Heart right ventricle (tissue), 16 donors: ENCODE measurements around the gene PRR7. TPM values are rescaled to one million over a fixed set of nuclear protein-coding genes. Genes with fewer than 3 reads are reported as not detected.

ENCODE experiments used
- ATAC-seq, 8 donors: fragments of 200-7000 bp; cut with Tn5 transposase; one replicate each; pipeline ENCODE4 v1.9.1; 2020; ENCODE audit warnings: mild to moderate bottlenecking in 8 of 8, moderate library complexity in 8 of 8, moderate number of reproducible peaks in 1 of 8
- DNase-seq, 2 donors: peaks; one replicate each; pipeline ENCODE4 v3.0.0-alpha.2; 2020
- H3K27ac ChIP-seq, 10 donors: fragments of 200-600 bp; sonication (generic) in 2 of 10; one replicate each; pipeline versions ENCODE4 v1.5.0 to v1.8.0; 2020 to 2022; ENCODE audit warnings: mild to moderate bottlenecking in 3 of 10
- H3K27me3 ChIP-seq, 7 donors: fragments of 200-600 bp; one replicate each; pipeline ENCODE4 v1.8.0; 2021 to 2022; ENCODE audit warnings: mild to moderate bottlenecking in 2 of 7
- H3K36me3 ChIP-seq, 9 donors: fragments of 200-600 bp; sonication (generic) in 1 of 9; one replicate each; pipeline versions ENCODE4 v1.5.0 to v1.8.0; 2020 to 2022; ENCODE audit warnings: mild to moderate bottlenecking in 2 of 9
- H3K4me1 ChIP-seq, 9 donors: fragments of 200-600 bp; sonication (generic) in 1 of 9; one replicate each; pipeline versions ENCODE4 v1.5.0 to v1.8.0; 2020 to 2022; ENCODE audit warnings: mild to moderate bottlenecking in 4 of 9
- H3K4me3 ChIP-seq, 10 donors: fragments of 200-600 bp; sonication (generic) in 2 of 10; one replicate each; pipeline versions ENCODE4 v1.5.0 to v1.8.0; 2020 to 2022; ENCODE audit warnings: mild to moderate bottlenecking in 7 of 10, moderate library complexity in 2 of 10
- H3K9me3 ChIP-seq, 11 donors: fragments of 200-600 bp in 10 of 11; sonication (generic) in 2 of 11; one replicate each; pipeline versions ENCODE4 v1.5.0 to v1.8.0; 2013 to 2022; ENCODE audit warnings: mild to moderate bottlenecking in 2 of 11, control low read depth in 1 of 11, moderate library complexity in 1 of 11
- CTCF ChIP-seq, 9 donors: fragments of 200-600 bp; sonication (generic) in 2 of 9; IDR thresholded peaks; one replicate each; pipeline versions ENCODE4 v1.5.0 to v1.8.0; 2021 to 2022; ENCODE audit warnings: antibody characterized with exemption in 9 of 9, mild to moderate bottlenecking in 5 of 9, moderate library complexity in 1 of 9
- WGBS, 2 donors: extraction: QIAGEN DNeasy Blood & Tissue Kit; methylation state at CpG; one replicate each; pipeline ENCODE4 v1.1.7; 2013; ENCODE audit warnings: inconsistent platforms in 1 of 2; 5-methylcytosine and 5-hydroxymethylcytosine counted together
- intact Hi-C, 10 donors: fragments of 100-400 bp; cut with DNase I; formaldehyde crosslinking; loops; one replicate each; pipeline versions ENCODE4 v1.11.1 to v1.14.2; 2022
- polyA plus RNA-seq, 2 donors: library from polyadenylated mRNA; stranded (reverse); fragments of 200-250 nt; gene quantifications; one replicate each; pipeline ENCODE4 v1.2.3, GENCODE V29; 2013
- total RNA-seq, 10 donors: library from RNA; stranded (reverse); fragmentation: NEBNext Ultra II Directional in 3 of 10; extraction: Animal tissue kit (Norgen Biotek cat#: 25700) in 3 of 10; gene quantifications; one replicate each; pipeline versions ENCODE4 v1.2.1 to v1.2.4, GENCODE V29; 2021 to 2023
- donor health status: Arrhythmogenic right ventricular cardiomyopathy.
- donor health status: ischemic (EF 13 %, LVEDD 7.1; RV severe dilation, severe dysfunction).
- donor health status: healthy with polysubstance abuse.
- donor health status: DM: no; HTN: yes; CAD: no.
- donor health status: DM: no; HTN: no; CAD: no.
- donor health status: ischemic (EF 25% LVEDD 6.9; RV normal size, moderate dysfunction).
- donor health status: ischemic (EF 25% LVEDD 5.7; RV mildly dilated, moderate dysfunction).
- donor health status: healthy.
- donor health status: DM: yes; HTN: yes; CAD: no.
- donor health status: Ischemic cardiomyopathy.
- donor health status: ischemic (EF 35%, LVEDD 5.7; RV mildly dilated, moderate dysfunction).
- donor health status: nonischemic (EF 11% LVEDD 7.7; RV severe dilation, severe dysfunction).
- donor health status: DM: yes; HTN: yes; CAD: no.
- donor health status: PGD.
- donor health status: ischemic (EF 29% LVEDD 5.4; RV normal size, mild dysfunction).
- donor health status: nonischemic (EF 23%, LVEDD 6.1; RV moderate dilation, normal function).

Gene PRR7
- total and polyA plus RNA-seq, 12 donors: 0.97 to 2.9 (median 2.0) TPM

GRCh38 chr5:177496727-177497291 is 50.2 kb downstream of the PRR7 start:
- H3K4me3 ChIP-seq: peak overlapping the region; percentile 57 to 93 (median 90)
- no peaks in the 10 kb centered on the region for H3K9me3 ChIP-seq
- intact Hi-C loops: loop anchor here in 6 of 10 donors (1.0 to 10.0 kb wide), 7 partner anchors 40 to 185 kb away; partner anchors contain the start of genes MXD3 (in 2 of the 6) and GRK6 (in 1 of the 6)
- H3K27ac ChIP-seq: peak overlapping the region; percentile 81 to 98 (median 94)
- no peak for TF ChIP-seq CTCF (IDR thresholded peaks at IDR 0.05)
- no peaks in the 10 kb centered on the region for H3K27me3 ChIP-seq
- peak; percentile 75 to 79 for DNase-seq
- WGBS, 2 donors: 1 to 3% methylated on average over 13 to 29 of the region's 29 CpGs
- H3K36me3 ChIP-seq: peaks cover 0 to 31% (median 5%) of the 10 kb centered on the region in 9 donors
- peaks cover 15 to 80% (median 64%) of the 10 kb centered on the region in 9 donors for H3K4me1 ChIP-seq
- ATAC-seq: peak; percentile 43 to 78 (median 60)

GRCh38 chr5:177497292-177498012 is 50.8 kb downstream of the PRR7 start, which contains the start of gene PDLIM7:
PDLIM7 (minus strand) TSS chr5:177497604; CDS start chr5:177496512, 1,092 bp downstream.
- peaks cover 15 to 76% (median 63%) of the 10 kb centered on the region in 9 donors for H3K4me1 ChIP-seq
- intact Hi-C loops: loop anchor here in 7 of 10 donors (1.0 to 10.0 kb wide), 8 partner anchors 40 to 185 kb away; partner anchors contain the start of genes MXD3 (in 2 of the 7) and GRK6 (in 1 of the 7)
- 0 to 1% methylated on average over 72 to 73 of the region's 73 CpGs for WGBS, 2 donors

GRCh38 chr5:177498013-177498787 is 51.6 kb downstream of the PRR7 start:
- 8 to 10% methylated on average over 48 of the region's 48 CpGs for WGBS, 2 donors
- Histone ChIP-seq H3K36me3 (peaks cover 0 to 17% (median 0%) of the 10 kb centered on the region in 9 donors), H3K4me3 (peak overlapping the region in 9 of 10 donors; percentile 77 to 93 (median 91)), H3K9me3 (no peaks in the 10 kb centered on the region), H3K4me1 (peaks cover 15 to 71% (median 59%) of the 10 kb centered on the region in 9 donors), H3K27ac (peak overlapping the region; percentile 11 to 98 (median 94)), H3K27me3 (no peaks in the 10 kb centered on the region)
- intact Hi-C loops: loop anchor here in 4 of 10 donors (1.0 to 10.0 kb wide), 4 partner anchors 41 to 186 kb away; partner anchors contain the start of gene MXD3 (in 2 of the 4)
- TF ChIP-seq CTCF (IDR thresholded peaks at IDR 0.05): no peak
- DNase-seq (peak in 1 of 2 donors; percentile 67), ATAC-seq (peak in 6 of 8 donors; percentile 2 to 22 (median 11))

More at GRCh38 chr5:177497292-177498012, 50.8 kb downstream of the PRR7 start, which contains the start of gene PDLIM7:
- peak in 3 of 9 donors; percentile 9 to 42 (median 36) for TF ChIP-seq CTCF (IDR thresholded peaks at IDR 0.05)
- peaks cover 0 to 24% (median under 1%) of the 10 kb centered on the region in 9 donors for H3K36me3 ChIP-seq
- peak within 1 kb of the TSS; percentile 81 to 98 (median 94) for H3K27ac ChIP-seq
- no peaks in the 10 kb centered on the region for H3K27me3 ChIP-seq
- DNase-seq (peak; percentile 95 to 96), ATAC-seq (peak; percentile 81 to 90 (median 88))
- H3K4me3 ChIP-seq: peak within 1 kb of the TSS; percentile 57 to 93 (median 90)
- H3K9me3 ChIP-seq: no peaks in the 10 kb centered on the region
